Measurements from ENCODE around the gene PRR5.
A peak's percentile ranks its signal among the peaks of the same experiment; 100 is the strongest.
"Not testable (repeated sequence)": the region's sequence is repeated elsewhere in the genome, so short reads cannot be mapped to it uniquely, and the experiment has no call there.

The PRR5 gene, protein sequence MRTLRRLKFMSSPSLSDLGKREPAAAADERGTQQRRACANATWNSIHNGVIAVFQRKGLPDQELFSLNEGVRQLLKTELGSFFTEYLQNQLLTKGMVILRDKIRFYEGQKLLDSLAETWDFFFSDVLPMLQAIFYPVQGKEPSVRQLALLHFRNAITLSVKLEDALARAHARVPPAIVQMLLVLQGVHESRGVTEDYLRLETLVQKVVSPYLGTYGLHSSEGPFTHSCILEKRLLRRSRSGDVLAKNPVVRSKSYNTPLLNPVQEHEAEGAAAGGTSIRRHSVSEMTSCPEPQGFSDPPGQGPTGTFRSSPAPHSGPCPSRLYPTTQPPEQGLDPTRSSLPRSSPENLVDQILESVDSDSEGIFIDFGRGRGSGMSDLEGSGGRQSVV

DNA sequence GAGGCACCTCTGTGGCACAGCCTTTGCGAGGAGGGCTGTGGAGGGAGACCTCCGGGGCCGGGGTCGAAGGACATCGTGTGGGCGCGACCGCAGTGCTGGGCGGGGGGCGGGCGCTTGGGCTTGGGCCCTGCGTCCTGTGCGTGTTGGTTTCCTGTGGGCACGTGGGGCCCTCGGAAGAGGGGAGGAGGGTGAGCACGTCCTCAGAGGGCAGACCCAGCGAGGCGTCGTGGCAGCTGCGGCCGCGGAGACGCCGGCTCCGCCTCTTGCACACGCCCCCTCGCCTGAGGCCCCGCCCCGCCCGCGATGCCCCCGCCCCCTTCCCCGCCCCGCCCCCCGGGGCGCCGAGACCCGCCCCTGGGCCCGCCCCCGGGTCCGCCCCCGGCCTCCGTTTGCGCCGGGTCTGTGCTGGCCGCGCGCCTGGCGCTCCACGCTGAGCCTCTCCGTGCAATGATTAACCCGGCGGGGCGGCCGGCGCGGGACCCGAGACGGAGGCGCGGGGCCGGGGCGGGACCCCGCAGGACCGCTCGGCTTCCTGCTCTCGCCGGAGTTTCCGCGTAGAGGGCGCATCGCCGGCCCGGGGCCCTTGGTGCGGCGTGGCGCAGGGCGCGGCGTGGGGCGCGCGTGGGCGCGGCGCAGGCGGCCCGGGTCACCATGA, at the start of gene PRR5:
Gene PRR5 (plus strand): TSS at position 381 of the 655 bp plus-strand sequence. CDS start 271 bp downstream, at position 652.
- peak; percentile 91 for DNase-seq

DNA sequence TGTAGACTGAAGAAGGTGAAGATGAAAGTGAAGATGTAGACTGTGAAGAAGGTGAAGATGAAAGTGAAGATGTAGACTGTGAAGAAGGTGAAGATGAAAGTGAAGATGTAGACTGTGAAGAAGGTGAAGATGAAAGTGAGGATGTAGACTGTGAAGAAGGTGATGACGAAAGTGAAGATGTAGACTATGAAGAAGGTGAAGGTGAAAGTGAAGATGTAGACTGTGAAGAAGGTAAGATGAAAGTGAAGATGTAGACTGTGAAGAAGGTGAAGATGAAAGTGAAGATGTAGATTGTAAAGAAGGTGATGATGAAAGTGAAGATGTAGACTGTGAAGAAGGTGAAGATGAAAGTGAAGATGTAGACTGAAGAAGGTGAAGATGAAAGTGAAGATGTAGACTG, 49.1 kb upstream of the PRR5 start:
- DNase-seq = not testable (repeated sequence)

DNA sequence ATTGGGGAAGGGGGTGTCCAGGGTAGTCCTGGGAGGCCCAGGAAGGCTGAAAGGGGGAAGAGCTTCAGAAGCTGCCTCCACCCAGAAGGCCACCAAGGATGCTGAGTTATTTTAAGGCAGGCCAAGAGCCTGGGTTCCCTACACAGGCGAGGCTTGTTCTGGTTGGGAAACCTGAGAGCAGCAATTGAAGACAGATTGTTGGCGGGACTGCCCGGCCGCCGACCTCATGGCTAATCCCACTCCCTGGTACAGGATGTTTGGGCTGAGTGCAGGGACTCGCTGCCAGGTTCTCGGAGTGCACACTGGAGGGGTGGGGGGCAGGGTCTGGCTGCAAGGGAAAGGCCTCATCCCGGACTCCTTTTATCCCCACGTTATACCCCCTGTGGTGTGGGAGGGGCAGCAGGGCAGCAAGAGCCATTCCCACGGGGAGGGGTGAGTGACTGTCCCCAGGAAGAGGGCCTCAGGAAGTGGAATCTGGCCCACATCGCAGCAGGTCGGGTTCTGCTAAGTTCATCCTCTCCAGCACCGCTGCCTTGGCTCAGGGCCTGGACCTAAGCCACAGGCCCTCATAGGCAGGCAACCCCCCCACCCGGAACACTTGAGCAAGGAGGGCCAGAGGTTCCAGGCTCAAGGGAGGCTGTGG, 43.6 kb upstream of the PRR5 start:
- no peak for DNase-seq

DNA sequence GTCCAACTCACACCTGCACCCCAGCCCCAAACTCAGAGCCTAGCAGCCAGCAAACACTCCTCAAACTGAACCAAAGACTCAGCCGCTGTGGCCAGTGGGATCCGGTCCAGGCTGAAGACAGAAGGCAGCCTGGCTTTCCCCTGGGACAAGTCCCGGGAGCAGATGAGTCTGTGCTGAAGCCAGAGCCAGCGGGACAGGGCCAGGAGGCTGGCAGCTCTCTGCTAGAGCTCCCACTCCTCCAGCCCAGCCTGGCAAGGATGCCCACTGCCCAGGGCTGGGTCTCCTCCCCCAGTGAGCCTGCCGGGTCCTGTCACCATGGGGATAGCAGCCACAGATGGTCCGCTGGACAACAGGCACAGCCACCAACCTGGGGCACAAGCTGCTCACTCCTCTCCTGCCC, 42.9 kb upstream of the PRR5 start:
- no peak for DNase-seq

DNA sequence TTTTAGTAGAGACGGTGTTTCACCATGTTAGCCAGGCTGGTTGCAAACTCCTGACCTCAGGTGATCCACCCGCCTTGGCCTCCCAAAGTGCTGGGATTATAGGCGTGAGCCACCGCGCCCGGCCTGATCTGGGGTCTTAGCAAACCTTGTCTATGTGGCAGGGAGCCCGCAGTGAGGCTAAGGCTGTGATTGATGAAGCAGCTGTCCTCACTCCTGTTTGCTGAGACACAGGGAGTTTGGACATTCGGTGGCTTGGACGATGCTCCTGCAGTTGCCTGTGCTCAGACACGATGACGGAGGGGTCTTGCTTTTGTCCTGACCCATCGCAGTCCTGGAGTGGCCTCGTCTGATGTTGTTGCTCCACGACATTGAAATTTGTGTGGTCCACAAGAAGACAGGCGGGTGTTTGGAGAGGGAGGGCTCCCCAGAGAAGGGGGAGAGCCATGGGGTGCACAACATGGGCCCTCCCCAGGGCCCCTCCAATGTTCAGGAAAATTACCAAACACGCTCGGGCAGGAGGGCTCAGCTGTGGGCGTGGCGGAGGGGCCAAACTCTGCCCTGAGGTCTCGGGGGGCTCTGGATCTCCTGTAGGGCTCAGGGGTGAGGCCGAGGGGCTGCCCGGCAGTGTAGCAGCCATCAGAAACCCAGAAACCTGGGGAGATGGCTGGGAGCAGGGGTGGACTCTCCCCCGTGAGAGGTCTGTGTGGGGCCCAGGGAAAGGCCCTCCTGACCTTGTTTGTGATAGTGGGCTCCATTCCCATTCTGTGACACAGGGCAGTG, 41.8 kb upstream of the PRR5 start:
- DNase-seq = no peak

DNA sequence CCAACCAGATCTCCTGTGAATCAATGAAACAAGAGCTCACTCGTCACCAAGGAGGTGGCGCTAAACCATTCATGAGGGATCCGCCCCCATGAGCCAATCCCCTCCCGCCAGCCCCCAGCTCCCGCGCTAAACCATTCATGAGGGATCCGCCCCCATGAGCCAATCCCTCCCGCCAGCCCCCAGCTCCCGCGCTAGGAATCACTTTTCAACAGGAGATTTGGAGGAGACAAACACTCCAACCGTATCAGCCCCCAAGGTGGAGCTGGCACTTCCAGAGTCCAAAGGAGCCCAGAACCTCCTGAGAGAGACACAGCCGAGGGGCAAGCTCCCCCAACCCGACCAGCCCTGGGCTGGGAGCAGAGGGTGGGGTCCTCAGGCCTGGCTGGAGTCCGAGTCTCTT, 40.9 kb upstream of the PRR5 start:
- no peak for DNase-seq

DNA sequence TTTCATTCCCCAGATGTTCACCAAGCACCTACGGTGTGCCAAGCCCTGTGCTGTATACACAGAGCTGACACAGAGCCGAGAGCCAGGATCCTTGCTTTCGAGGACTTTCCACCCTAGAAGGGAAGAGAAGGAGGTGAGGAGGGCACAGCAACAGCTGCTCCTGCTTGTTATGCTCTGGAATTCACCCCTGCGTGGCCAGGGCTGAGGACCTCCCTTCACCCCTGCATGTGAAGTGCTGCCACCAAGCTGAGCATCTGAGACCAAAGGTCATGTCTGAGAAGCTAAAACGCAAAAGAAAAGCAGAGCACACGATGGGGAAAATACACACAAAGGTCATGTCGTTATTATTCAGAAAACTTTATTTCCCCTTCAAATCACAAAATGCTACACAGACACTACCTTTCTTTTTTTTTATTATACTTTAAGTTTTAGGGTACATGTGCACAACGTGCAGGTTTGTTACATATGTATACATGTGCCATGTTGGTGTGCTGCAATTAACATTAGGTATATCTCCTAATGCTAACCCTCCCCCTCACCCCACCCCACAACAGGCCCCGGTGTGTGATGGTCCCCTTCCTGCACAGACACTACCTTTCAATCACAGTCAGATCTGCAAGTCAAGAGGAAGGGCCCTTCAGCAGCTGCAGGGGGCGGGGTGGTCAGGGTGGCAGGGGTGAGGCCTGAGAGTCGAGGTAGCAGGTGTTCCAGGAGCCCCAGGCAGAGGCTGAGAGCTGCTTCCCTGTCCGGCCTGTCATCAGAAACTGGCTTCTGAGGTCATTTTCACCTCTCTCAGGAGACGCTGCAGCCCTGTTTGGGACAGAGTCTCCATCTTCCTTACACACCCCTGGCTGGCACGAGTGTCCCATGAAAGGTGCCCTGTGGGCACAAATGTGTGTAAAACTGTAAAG, 40.1 kb upstream of the PRR5 start:
- DNase-seq = no peak

DNA sequence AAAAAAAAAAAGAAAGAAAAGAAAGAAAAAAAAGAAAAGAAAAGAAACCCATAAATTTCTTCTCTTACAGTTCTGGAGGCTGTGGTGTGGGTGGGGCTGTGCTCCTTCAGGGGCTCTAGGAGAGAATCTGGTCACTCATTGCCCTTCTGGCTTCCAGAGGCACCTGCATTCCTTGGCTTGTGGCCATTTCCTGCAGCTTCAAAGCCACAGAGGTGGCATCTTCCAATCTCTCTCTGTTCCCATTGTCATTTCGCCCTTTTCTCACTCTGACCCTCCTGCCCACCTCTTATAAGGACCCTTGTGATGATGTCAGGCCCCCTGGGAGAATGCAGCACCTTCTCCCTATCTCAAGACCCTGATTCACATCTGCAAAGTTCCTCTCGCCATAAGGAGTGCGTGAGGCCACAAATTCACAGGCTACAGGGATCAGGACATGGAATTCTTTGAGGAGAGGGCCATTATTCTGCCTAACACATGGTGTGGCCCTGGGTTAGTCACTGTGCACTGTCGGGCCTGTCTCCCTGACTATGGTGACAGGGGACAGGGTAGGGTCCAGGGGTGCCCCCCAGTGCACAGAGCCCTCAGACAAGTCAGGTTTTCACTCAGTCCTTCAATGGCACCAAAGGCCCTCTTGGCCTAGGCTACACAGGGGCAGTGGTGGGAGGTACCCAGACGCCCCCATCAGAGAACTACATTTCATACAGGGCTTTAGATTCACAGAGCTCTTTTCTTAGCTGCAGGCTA, 38.6 kb upstream of the PRR5 start:
- no peak for DNase-seq

DNA sequence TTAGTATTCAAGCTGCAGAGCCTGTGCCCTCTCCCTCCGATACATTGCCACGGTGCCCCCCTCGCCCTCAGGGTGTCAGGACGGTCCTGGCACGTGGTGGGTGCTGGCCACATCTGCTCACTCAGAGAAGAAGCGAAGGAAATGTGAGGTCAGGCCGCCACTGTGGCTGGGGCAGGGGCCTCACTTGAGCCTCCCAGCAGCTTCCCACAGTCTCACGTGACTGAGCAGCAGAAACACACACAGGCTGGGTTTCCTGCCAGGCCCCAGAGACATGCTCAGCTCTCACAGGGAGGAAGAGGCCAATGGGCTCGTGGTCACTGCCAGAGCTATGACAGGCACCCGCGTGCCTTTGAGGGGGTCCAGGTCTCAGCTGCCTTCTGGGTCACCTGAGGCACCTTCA, 37.9 kb upstream of the PRR5 start:
- peak; percentile 79 for DNase-seq

DNA sequence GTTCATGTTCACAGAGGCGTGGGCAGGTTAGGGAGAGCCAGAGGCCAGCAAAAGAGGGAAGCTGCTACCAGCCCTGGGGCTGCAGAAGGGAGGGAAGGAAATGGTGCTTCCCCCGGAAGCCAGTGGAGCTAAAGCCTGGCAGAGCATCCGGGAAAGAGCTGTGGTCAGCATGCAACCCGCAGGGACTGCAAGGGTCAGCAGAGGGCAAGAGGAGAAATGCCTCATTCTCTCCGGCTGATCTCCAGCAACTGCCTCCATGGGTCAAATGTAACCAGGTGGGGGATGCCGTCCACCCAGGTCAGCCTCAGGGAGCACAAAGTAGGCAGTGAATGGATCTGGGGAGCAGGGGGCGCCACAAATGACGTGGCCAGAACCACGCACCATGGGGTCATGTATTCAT, 36.9 kb upstream of the PRR5 start:
- DNase-seq = no peak

DNA sequence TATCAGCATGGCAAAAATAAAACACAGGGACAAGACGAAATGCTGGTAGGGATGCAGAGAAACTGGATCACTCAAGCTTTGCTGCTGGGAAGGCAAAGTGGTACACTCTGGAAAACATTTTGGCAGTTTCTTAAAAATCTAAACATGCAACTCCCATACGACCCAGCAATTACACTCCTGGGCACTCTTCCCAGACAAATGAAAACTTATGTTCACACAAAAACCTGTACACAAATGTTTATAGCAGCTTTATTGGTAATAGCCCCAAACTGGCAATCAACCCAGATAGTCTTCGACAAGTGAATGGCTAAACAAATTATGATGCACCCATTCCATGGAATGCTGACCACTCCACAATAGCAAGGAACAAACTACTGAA, 35.8 kb upstream of the PRR5 start:
- no peak for DNase-seq

DNA sequence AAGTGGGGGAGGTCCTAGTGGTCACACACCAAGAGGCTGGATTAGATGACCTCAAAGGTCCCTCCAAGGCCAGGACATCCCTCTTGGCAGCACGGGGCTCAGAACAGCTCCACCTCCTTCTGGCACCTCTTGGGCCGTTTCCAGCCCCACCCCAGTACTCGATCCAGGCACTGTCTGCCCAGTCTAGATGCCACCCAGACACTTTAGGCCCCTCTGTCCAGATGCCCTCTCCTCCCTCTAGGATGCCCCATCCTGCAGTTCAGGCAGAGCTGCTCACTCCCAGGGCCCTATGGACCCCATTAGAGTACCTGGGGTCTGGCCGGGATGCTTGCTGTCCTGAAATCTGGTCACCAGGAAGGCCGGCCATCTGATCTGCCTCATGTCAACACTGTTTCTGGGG, 34.7 kb upstream of the PRR5 start:
- no peak for DNase-seq

DNA sequence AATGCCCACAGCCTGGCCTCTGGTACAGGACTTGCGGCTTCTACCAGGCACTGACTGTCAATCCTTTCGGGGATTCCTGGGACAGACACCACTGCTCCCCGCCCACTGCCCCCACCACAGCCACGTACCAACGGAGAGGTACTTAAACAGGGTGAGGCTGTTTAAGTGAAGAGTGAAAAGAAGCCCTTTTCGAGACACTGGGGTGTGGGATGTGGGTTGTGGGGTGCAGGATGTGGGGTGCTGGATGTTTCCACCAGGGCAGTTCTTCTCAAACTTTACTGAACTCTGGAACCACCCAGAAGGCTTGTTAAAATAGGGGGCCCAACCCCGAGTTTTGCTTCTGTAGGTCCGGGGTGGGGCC, 34.2 kb upstream of the PRR5 start:
- peak; percentile 75 for DNase-seq

DNA sequence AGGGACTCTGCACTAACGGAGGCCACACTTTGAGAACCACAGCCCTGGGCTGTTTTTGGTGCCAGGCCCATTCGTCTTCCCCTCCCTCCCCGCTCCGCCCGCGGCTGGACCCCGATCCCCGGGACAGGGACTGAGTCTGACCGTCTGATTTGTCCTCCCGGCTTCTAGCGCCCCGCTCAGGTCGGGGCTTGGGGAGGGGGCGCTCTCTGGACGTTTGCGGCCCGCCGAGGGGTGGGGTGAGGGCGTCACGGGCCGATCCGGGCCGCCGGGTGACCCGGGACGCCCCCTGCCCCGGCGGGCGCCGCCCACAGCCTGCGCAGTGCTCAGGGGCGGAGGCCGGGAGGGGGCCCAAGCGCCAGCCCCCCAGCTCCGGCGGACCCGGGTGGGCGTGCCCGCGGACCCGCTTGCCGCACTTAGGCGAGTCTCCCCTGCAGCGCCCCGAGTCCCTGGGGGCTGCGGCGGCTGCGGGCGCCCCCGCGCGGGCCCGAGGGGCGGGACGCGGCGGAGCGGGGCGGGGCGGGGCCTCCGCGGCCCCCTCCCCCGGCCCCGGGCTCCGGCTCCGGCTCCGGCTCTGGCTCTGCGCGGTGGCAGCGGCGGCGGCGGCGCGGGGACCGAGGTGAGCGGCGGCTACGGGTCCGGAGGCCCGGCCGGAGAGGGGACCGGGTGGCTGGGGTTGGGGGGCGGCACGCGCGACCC, 33.7 kb upstream of the PRR5 start:
- DNase-seq = peak; percentile 73

DNA sequence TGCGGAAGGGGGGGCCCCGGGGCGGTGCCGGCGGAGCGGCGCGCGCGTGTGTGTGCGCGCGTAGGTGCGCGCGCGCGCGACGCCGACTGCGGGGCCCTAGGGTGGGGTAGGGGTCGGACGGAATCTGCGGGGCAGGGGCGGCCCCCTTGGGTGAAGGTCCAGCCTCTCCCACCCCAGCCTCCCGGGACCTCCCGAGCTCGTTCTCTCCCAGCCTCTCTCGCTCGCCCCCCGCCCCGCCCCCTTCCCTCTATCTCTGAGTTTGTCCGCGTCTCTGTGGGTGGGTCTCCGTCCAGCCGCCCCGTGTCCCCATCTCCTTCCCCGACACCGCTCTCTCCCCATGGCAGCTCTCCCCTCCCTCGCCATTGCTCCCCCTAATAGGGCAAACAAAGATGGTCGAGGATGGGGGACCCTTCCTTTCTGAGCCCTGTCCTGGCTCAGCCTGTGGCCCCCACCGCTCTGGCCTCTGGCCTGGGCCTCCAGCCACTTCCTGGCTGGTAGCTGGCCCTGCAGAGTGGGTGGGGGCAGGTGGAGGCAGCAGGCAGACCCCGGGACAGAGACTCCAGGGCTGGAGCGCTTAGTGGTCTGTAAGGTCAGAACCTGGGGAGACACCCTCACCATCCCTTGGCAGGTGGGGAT, 33.0 kb upstream of the PRR5 start:
- no peak for DNase-seq

DNA sequence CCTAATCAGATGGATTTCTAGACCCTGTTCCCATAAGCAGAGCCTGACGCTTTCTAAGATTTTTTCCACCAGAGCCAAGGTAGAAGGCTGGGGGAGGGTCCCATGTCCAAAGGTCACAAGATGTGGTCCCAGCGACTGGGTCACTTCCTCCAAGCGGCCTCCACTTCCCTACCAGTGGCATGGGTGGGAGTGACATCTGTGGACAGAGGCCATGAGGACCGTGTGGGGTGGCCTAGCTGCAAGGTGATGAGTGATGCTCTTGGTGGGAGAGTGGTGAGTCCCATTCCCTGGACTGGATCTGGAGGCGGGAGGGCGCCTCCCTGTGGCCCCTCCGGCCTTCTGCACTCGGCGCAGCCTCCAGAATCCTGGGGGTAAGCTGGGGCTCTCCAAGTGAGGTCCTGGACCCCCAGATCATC, 32.4 kb upstream of the PRR5 start:
- DNase-seq = no peak

DNA sequence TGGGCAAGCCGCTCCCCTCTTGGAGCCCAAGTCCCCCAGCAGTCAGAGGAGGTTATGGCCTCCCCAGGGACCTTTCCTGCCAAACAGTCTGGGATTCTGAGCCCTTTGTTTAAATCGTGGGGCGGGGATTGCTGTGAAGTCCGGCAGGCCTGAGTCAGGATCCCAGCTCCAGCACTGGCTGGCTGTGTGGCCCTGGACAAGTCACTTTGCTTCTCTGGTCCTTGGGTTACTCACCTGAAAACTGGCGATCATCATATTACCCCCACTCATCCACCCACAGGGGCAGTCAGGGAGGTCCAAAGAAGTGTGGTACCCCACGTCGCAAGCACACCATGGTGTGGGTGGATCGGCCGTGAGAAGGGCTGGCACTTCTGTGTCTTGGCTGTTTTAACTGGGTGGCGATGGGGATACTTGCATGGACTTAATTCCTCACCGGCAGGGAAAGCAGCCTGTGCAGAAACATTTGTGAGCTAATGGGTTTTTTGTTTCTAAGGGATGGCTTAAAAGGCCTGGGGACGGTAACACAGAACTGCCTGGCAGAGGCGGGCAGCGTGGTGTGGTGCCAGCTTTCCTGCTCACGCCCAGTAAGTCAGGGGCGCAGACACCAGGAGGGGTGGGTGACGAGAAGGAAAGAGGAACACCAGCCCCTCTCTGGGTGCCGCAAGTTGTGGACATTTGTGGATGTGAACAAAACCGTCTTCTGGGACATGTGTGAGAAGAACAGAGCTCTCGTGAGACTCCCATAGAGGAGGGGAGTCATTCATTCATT, 31.6 kb upstream of the PRR5 start:
- DNase-seq = no peak

DNA sequence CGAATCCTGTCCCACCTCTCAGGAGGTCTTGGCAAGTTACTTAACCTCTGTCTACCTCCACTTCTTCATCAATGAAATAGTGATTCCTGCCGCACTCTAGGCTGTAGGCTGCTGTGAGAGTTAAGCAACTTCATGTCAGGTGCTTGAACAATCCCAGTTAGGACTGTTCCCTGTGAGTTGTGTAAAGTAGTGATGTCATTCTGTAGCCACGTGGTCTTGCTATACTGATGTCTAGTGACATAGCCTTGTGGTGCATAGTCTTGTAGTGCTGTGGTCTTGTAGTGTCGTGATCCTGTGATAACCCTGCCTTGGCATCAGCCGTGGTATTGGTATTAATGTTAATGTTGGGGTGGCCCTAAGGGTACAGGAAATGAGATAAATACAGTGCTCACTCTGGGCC, 30.3 kb upstream of the PRR5 start:
- no peak for DNase-seq

DNA sequence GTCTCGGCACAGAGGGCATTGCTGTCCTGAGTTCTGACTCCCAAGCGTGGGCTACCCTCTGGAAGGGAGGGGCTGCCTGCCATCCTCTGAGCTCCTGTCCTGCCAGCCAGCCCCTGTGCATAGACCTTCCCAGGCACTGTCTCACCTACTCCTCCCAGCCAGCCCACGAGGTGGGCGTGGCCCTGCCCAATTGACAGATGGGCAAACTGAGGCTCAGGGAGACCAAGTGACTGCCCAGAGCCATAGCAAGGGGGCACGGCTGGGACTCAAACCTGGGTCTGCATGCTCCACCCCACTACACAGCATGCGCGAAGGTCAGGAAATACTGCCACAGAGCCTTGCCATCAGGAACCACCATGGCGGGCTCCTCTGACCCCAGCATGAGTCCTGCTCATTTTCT, 29.4 kb upstream of the PRR5 start:
- no peak for DNase-seq

DNA sequence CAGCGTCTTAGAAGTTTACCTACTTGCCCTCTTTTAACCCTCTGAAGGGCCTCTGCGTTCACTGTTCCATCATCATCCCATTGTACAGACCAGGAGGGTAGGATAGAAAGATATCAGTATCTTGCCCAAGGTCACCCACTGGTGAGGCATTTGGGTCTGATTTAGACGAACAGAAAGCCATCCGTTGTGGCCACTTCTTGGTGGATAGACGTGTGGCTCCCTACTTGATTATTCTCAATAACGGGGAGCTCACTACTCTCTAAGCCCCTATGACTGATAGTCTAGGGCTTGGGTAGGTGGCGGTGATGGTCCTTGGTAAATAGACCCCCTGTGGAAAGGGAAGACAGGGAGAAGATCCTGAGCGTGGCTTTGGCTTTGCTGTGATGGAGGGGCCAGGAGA, 28.6 kb upstream of the PRR5 start:
- no peak for DNase-seq
